ENCODE data around the gene STK32B. TPM values are rescaled to one million over a fixed set of nuclear protein-coding genes. Genes with fewer than 3 reads are reported as not detected.

STK32B gene
- total and polyA plus RNA-seq, 2 of the 8 experiments (the other 6 are each of a cell fraction or from before 2014, with no cell fraction given): 2.3 to 2.5 TPM

- TF ChIP-seq, protein P1, sequence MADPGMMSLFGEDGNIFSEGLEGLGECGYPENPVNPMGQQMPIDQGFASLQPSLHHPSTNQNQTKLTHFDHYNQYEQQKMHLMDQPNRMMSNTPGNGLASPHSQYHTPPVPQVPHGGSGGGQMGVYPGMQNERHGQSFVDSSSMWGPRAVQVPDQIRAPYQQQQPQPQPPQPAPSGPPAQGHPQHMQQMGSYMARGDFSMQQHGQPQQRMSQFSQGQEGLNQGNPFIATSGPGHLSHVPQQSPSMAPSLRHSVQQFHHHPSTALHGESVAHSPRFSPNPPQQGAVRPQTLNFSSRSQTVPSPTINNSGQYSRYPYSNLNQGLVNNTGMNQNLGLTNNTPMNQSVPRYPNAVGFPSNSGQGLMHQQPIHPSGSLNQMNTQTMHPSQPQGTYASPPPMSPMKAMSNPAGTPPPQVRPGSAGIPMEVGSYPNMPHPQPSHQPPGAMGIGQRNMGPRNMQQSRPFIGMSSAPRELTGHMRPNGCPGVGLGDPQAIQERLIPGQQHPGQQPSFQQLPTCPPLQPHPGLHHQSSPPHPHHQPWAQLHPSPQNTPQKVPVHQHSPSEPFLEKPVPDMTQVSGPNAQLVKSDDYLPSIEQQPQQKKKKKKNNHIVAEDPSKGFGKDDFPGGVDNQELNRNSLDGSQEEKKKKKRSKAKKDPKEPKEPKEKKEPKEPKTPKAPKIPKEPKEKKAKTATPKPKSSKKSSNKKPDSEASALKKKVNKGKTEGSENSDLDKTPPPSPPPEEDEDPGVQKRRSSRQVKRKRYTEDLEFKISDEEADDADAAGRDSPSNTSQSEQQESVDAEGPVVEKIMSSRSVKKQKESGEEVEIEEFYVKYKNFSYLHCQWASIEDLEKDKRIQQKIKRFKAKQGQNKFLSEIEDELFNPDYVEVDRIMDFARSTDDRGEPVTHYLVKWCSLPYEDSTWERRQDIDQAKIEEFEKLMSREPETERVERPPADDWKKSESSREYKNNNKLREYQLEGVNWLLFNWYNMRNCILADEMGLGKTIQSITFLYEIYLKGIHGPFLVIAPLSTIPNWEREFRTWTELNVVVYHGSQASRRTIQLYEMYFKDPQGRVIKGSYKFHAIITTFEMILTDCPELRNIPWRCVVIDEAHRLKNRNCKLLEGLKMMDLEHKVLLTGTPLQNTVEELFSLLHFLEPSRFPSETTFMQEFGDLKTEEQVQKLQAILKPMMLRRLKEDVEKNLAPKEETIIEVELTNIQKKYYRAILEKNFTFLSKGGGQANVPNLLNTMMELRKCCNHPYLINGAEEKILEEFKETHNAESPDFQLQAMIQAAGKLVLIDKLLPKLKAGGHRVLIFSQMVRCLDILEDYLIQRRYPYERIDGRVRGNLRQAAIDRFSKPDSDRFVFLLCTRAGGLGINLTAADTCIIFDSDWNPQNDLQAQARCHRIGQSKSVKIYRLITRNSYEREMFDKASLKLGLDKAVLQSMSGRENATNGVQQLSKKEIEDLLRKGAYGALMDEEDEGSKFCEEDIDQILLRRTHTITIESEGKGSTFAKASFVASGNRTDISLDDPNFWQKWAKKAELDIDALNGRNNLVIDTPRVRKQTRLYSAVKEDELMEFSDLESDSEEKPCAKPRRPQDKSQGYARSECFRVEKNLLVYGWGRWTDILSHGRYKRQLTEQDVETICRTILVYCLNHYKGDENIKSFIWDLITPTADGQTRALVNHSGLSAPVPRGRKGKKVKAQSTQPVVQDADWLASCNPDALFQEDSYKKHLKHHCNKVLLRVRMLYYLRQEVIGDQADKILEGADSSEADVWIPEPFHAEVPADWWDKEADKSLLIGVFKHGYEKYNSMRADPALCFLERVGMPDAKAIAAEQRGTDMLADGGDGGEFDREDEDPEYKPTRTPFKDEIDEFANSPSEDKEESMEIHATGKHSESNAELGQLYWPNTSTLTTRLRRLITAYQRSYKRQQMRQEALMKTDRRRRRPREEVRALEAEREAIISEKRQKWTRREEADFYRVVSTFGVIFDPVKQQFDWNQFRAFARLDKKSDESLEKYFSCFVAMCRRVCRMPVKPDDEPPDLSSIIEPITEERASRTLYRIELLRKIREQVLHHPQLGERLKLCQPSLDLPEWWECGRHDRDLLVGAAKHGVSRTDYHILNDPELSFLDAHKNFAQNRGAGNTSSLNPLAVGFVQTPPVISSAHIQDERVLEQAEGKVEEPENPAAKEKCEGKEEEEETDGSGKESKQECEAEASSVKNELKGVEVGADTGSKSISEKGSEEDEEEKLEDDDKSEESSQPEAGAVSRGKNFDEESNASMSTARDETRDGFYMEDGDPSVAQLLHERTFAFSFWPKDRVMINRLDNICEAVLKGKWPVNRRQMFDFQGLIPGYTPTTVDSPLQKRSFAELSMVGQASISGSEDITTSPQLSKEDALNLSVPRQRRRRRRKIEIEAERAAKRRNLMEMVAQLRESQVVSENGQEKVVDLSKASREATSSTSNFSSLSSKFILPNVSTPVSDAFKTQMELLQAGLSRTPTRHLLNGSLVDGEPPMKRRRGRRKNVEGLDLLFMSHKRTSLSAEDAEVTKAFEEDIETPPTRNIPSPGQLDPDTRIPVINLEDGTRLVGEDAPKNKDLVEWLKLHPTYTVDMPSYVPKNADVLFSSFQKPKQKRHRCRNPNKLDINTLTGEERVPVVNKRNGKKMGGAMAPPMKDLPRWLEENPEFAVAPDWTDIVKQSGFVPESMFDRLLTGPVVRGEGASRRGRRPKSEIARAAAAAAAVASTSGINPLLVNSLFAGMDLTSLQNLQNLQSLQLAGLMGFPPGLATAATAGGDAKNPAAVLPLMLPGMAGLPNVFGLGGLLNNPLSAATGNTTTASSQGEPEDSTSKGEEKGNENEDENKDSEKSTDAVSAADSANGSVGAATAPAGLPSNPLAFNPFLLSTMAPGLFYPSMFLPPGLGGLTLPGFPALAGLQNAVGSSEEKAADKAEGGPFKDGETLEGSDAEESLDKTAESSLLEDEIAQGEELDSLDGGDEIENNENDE (IDR thresholded peaks at IDR 0.05; ENCODE audit: insufficient replicate concordance, low read length): no peak
- TF ChIP-seq PHF8 (conservative IDR thresholded peaks at IDR 0.05; ENCODE audit: low read depth, low read length) (no peak), GTF2F1 (IDR thresholded peaks at IDR 0.05; ENCODE audit: borderline replicate concordance, low read depth, low read length) (no peak), MAFK (IDR thresholded peaks at IDR 0.05; ENCODE audit: low read depth, low read length) (no peak), RAD21 (IDR thresholded peaks at IDR 0.05 in 1 of 2, conservative IDR thresholded peaks at IDR 0.05 in 1 of 2; ENCODE audit: low read depth in 2 of 2, low read length in 2 of 2) (peak; percentile 65 to 74)
Observed at GRCh38 chr4:5399790-5400421, 348.6 kb downstream of the STK32B start (continued).

Data from H1 (cell line).